ENCODE measurements around the gene DCXR.

Gene DCXR

GRCh38 chr17:82007228-82007494 lies 30.3 kb downstream of the DCXR start:
- no peaks in the 10 kb centered on the region for H3K9me3 ChIP-seq (ENCODE audit: insufficient read depth, low read length)
- no peaks in the 10 kb centered on the region for H3K36me3 ChIP-seq (replicated peaks; ENCODE audit: low read depth, low read length)
- no peaks in the 10 kb centered on the region for H3K27me3 ChIP-seq (ENCODE audit: low read depth, low read length)
- TF ChIP-seq EZH2phosphoT487 (IDR thresholded peaks at IDR 0.05; ENCODE audit: low read depth) (no peak), CTCF (IDR thresholded peaks at IDR 0.05; ENCODE audit: low read depth, low read length) (no peak)
- H3K4me2 ChIP-seq (ENCODE audit: low read length), result no peak overlapping the region
- no peaks in the 10 kb centered on the region for H3K4me1 ChIP-seq (ENCODE audit: low read length)
- no peak overlapping the region for H2AFZ ChIP-seq (ENCODE audit: low read depth, low read length)
- H3K4me3 ChIP-seq (ENCODE audit: low read length), result no peak overlapping the region
- no peak overlapping the region for H3K27ac ChIP-seq (ENCODE audit: low read length)
- H4K20me1 ChIP-seq (ENCODE audit: insufficient read depth, low read length), result no peaks in the 10 kb centered on the region
- no peak overlapping the region for H3K9ac ChIP-seq (ENCODE audit: low read length)
- no peaks in the 10 kb centered on the region for H3K79me2 ChIP-seq (ENCODE audit: low read length)

DNA sequence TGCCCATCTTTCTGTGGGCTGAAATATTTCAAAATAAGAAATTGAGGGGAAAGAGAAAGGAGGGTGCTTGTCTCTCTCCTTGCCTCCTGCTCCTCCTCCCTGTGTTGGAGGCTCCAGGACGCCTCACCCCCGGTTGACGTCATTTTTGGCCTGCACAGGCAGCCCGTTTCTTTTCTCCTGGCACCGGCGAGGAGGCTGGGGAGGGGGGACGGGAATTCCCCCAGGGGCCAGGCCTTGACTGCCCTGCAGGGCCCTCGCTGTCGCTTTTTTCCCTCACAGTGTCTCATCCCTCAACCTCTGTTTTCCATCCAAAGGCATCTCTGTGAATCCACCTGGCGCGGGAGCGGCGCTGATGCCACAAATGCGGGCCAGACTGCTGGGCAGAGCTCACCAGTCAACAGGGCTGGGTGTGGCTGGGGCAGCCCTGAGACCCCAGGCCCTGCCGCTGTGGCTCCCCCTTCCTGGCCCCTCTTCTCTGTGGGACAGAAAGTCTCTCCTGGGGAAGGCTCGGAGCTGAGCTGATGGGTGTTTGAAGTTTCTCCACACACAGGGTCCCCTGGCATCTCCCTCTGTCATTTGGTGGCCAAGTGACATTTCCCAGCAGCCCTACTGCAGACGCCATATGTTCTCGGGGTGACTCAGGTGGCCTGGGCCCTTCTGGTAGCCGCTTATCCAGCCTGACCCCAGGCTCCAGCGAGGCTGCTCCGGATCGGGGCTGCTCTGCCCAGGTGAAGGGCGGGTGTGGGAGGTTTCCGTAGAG lies 30.8 kb downstream of the DCXR start:
- Histone ChIP-seq H3K4me1 (ENCODE audit: low read length) (no peaks in the 10 kb centered on the region), H3K4me3 (ENCODE audit: low read length) (no peak overlapping the region), H3K79me2 (ENCODE audit: low read length) (no peaks in the 10 kb centered on the region), H2AFZ (ENCODE audit: low read depth, low read length) (no peak overlapping the region), H4K20me1 (ENCODE audit: insufficient read depth, low read length) (no peaks in the 10 kb centered on the region), H3K4me2 (ENCODE audit: low read length) (no peak overlapping the region), H3K27me3 (ENCODE audit: low read depth, low read length) (no peaks in the 10 kb centered on the region), H3K9ac (ENCODE audit: low read length) (no peak overlapping the region), H3K27ac (ENCODE audit: low read length) (no peak overlapping the region), H3K9me3 (ENCODE audit: insufficient read depth, low read length) (no peaks in the 10 kb centered on the region), H3K36me3 (replicated peaks; ENCODE audit: low read depth, low read length) (no peaks in the 10 kb centered on the region)
- TF ChIP-seq CTCF (IDR thresholded peaks at IDR 0.05; ENCODE audit: low read depth, low read length) (no peak), EZH2phosphoT487 (IDR thresholded peaks at IDR 0.05; ENCODE audit: low read depth) (no peak)

DNA sequence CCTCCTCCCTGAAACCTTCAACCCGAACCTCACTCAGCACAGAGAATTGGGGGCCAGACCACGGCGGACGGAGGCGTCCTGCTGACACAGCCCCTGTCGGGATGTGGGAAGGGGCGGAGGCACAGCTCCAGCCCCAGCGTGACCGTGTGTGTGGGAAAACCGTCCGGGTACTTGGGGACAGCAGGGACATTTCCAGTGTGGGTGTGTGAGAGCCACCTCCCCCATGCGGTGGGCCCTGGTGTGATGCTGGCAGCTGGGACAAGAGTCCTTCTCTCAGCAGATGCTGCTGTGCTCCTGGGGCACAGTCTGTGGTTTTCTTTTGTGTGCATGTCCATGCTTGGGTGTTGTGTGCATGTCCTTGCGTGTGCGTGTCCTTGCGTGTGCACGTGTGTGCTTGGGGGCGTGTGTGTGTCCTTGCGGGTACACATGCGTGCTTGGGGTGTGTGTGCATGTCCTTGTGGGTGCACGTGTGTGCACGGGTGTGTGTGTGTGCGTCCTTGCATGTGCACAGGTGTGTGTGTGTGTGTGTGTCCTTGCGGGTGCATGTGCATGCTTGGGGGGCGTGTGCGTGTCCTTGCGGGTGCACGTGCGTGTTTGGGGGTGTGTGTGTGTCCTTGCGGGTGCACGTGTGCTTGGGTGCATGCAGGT lies 31.7 kb downstream of the DCXR start:
- Histone ChIP-seq H4K20me1 (ENCODE audit: insufficient read depth, low read length) (no peaks in the 10 kb centered on the region), H3K4me1 (ENCODE audit: low read length) (no peaks in the 10 kb centered on the region), H3K9me3 (ENCODE audit: insufficient read depth, low read length) (no peaks in the 10 kb centered on the region), H3K9ac (ENCODE audit: low read length) (no peak overlapping the region), H3K27ac (ENCODE audit: low read length) (no peak overlapping the region), H3K79me2 (ENCODE audit: low read length) (no peaks in the 10 kb centered on the region), H2AFZ (ENCODE audit: low read depth, low read length) (no peak overlapping the region), H3K36me3 (replicated peaks; ENCODE audit: low read depth, low read length) (no peaks in the 10 kb centered on the region), H3K4me3 (ENCODE audit: low read length) (no peak overlapping the region), H3K4me2 (ENCODE audit: low read length) (no peak overlapping the region), H3K27me3 (ENCODE audit: low read depth, low read length) (no peaks in the 10 kb centered on the region)
- TF ChIP-seq CTCF (IDR thresholded peaks at IDR 0.05; ENCODE audit: low read depth, low read length) (no peak), EZH2phosphoT487 (IDR thresholded peaks at IDR 0.05; ENCODE audit: low read depth) (no peak)

DNA sequence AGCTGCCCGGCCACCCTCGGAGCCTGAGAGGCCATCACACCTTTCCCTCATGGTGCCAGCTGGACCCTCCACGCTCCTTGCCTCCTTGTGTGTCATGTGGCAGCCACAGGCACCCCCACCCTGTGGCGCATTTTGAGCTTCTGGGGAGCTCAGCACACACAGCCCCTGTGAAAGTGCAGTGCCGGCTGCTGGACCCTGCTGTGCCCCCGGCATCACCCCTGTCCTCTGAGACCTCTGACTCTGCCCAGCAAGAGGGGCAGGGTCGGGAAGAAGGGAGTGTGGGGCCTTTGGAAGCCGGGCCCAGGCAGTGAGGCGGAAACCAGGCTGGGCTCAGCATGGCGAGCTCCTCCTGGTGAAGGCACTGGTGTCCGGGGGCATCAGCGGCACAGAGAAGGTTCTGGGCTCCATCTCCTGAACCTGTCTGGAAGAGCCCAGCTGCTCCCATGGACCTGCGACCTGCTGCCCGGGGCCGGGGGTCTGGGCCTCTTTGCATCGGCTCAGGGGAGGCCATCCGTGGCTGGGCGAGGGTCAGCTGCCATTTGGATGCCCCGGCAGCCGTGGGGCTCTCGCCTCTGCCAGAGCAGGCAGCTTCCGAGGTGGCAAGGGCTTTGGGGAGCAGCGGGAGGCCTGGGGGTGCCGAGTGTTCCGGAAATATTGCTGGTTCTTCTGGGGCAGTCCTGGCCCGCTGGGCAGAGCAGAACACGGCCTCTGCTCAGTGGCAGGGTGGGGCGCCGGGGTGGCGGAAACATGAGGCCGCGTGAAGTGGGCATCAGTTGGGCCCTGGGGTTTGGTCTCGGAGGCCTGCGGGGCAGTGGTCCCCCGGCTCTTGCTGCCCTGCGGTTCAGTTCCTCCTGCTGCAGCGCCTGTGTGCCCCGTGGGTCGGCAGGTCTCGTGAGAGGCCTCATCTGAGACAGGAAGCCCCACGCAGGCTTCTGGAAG lies 32.7 kb downstream of the DCXR start:
- no peak overlapping the region for H3K4me3 ChIP-seq (ENCODE audit: low read length)
- no peak overlapping the region for H3K27ac ChIP-seq (ENCODE audit: low read length)
- no peak overlapping the region for H3K4me2 ChIP-seq (ENCODE audit: low read length)
- no peak for TF ChIP-seq CTCF (IDR thresholded peaks at IDR 0.05; ENCODE audit: low read depth, low read length)
- TF ChIP-seq EZH2phosphoT487 (IDR thresholded peaks at IDR 0.05; ENCODE audit: low read depth), result no peak
- H3K9me3 ChIP-seq (ENCODE audit: insufficient read depth, low read length), result no peaks in the 10 kb centered on the region
- no peak overlapping the region for H2AFZ ChIP-seq (ENCODE audit: low read depth, low read length)
- H3K27me3 ChIP-seq (ENCODE audit: low read depth, low read length), result no peaks in the 10 kb centered on the region
- no peaks in the 10 kb centered on the region for H3K79me2 ChIP-seq (ENCODE audit: low read length)
- no peaks in the 10 kb centered on the region for H3K4me1 ChIP-seq (ENCODE audit: low read length)
- H3K9ac ChIP-seq (ENCODE audit: low read length), result no peak overlapping the region
- H4K20me1 ChIP-seq (ENCODE audit: insufficient read depth, low read length), result no peaks in the 10 kb centered on the region
- no peaks in the 10 kb centered on the region for H3K36me3 ChIP-seq (replicated peaks; ENCODE audit: low read depth, low read length)

Measured in OCI-LY3 (cell line).